KMS-11 (cell line): ENCODE measurements around the gene MEAK7.

Source experiments
- H2AFZ ChIP-seq: fragments of 200-600 bp; sonication (generic); 2 replicates; pipeline ENCODE4 v1.6.1; 2016; ENCODE audit warnings: antibody characterized with exemption, mixed run types, low read depth
- H3K27ac ChIP-seq: fragments of 200-600 bp; sonication (generic); 2 replicates; pipeline ENCODE4 v1.6.1; 2016; ENCODE audit warnings: mild to moderate bottlenecking, mixed run types
- H3K27me3 ChIP-seq: fragments of 200-600 bp; sonication (generic); 2 replicates; pipeline ENCODE4 v1.6.1; 2017; ENCODE audit warnings: mild to moderate bottlenecking, low read depth, mixed run types, moderate library complexity; ENCODE audit not compliant: insufficient read depth
- H3K36me3 ChIP-seq: fragments of 200-600 bp; sonication (generic); 2 replicates; pipeline ENCODE4 v1.6.1; 2017; ENCODE audit warnings: mild to moderate bottlenecking, mixed run types; ENCODE audit not compliant: insufficient read depth
- H3K4me1 ChIP-seq: fragments of 200-600 bp; sonication (generic); 2 replicates; pipeline ENCODE4 v1.6.1; 2016; ENCODE audit warnings: mild to moderate bottlenecking, low read depth, mixed run types; ENCODE audit not compliant: poor library complexity, severe bottlenecking
- H3K4me2 ChIP-seq: fragments of 200-600 bp; sonication (generic); 2 replicates; pipeline ENCODE4 v1.7.0; 2016; ENCODE audit warnings: mild to moderate bottlenecking, mixed run types
- H3K4me3 ChIP-seq: fragments of 200-600 bp; sonication (generic); IDR thresholded peaks from 2 replicates; pipeline ENCODE4 v1.6.1; 2017; ENCODE audit warnings: low read depth, low read length, mixed read lengths; ENCODE audit not compliant: insufficient read depth
- H3K79me2 ChIP-seq: fragments of 200-600 bp; sonication (generic); 2 replicates; pipeline ENCODE4 v1.6.1; 2016; ENCODE audit warnings: low read depth, mixed run types; ENCODE audit not compliant: insufficient read depth
- H3K9ac ChIP-seq: fragments of 200-600 bp; sonication (generic); 2 replicates; pipeline ENCODE4 v1.6.1; 2016; ENCODE audit warnings: mild to moderate bottlenecking, mixed run types
- H4K20me1 ChIP-seq: fragments of 200-600 bp; sonication (generic); 2 replicates; pipeline ENCODE4 v1.6.1; 2016; ENCODE audit warnings: mild to moderate bottlenecking, mixed run types; ENCODE audit not compliant: insufficient read depth
- TF ChIP-seq, protein P1 (sequence below): fragments of 200-600 bp; sonication (generic); conservative IDR thresholded peaks from 2 replicates; pipeline ENCODE4 v1.6.1; 2017; ENCODE audit warnings: low read depth, mild to moderate bottlenecking, antibody characterized with exemption, low read length, moderate library complexity, mixed read lengths

The MEAK7 gene

DNA sequence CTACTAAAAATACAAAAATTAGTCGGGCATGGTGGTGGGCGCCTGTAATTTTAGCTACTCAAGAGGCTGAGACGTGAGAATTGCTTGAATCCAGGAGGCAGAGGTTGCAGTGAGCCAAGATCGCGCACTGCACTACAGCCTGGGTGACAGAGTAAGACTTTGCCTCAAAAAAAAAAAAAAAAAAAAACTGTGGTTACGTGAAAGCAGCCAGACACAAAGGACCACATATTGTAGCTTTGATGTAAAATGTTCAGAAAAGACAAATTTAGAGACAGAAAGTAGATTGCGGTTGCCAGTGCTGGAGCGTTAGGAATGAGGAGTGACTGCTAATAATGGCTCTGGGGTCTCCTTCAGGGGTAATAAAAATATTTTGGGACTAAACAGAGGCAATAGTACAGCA, 4.0 kb upstream of the MEAK7 start:
- H3K4me3 ChIP-seq, result no peak overlapping the region
- H3K9ac ChIP-seq, result no peak overlapping the region
- H2AFZ ChIP-seq, result no peak overlapping the region
- no peak overlapping the region for H3K4me2 ChIP-seq
- no peaks in the 10 kb centered on the region for H4K20me1 ChIP-seq
- no peaks in the 10 kb centered on the region for H3K79me2 ChIP-seq
- no peaks in the 10 kb centered on the region for H3K27me3 ChIP-seq
- H3K36me3 ChIP-seq, result no peaks in the 10 kb centered on the region
- H3K4me1 ChIP-seq, result peaks cover 23% of the 10 kb centered on the region
- no peak overlapping the region for H3K27ac ChIP-seq
- TF ChIP-seq, protein P1, sequence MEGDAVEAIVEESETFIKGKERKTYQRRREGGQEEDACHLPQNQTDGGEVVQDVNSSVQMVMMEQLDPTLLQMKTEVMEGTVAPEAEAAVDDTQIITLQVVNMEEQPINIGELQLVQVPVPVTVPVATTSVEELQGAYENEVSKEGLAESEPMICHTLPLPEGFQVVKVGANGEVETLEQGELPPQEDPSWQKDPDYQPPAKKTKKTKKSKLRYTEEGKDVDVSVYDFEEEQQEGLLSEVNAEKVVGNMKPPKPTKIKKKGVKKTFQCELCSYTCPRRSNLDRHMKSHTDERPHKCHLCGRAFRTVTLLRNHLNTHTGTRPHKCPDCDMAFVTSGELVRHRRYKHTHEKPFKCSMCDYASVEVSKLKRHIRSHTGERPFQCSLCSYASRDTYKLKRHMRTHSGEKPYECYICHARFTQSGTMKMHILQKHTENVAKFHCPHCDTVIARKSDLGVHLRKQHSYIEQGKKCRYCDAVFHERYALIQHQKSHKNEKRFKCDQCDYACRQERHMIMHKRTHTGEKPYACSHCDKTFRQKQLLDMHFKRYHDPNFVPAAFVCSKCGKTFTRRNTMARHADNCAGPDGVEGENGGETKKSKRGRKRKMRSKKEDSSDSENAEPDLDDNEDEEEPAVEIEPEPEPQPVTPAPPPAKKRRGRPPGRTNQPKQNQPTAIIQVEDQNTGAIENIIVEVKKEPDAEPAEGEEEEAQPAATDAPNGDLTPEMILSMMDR, result no peak

DNA sequence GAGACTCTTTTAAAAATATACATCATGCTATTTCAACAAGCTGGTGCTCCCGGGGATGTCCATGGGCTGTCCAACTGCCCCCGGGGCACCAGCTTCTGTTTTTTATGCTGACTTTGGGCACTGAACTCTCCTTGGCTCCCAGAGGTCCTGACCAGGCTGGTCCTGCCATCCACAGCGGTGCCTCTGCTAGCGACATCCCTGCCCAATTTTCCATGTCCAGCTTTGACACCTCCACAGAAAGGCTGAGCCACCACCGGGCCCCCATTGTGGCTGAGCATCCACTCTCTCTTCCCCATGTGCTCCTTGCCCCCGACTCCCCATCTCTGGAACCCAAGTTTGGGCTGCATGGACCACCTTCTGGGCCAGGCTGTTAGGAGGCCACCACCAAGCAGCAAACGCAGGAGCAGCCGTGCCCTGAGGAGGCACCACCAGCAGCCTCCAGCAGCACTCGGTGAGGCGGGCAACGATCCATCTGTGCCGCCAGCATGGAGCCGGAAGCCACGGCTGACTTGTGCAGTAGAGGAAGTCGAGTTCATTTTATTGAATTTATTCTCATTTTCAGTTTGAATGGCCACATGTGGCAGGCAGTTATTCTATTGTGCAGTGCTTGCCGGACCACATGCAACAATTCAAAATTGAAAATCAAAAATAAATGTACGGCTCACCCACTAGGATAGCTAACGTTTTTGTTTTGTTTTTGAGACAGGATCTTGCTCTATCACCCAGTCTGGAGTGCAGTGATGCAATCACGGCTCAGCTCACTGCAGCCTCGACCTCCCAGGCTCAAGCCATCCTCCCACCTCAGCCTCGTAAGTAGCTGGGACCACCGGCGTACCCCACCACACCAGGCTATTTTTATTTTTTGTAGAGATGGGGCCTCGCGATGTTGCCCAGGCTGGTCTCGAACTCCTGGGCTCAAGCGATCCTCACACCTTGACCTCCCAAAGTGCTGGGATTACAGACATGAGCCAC, 2.8 kb upstream of the MEAK7 start:
- TF ChIP-seq, protein P1, result no peak
- Histone ChIP-seq H3K9ac (no peak overlapping the region), H3K4me1 (peaks cover 25% of the 10 kb centered on the region), H3K4me3 (no peak overlapping the region), H3K4me2 (peak overlapping the region; percentile 19; the same call in 1 of the 2 replicates), H3K27ac (no peak overlapping the region), H3K27me3 (no peaks in the 10 kb centered on the region), H4K20me1 (no peaks in the 10 kb centered on the region), H3K79me2 (no peaks in the 10 kb centered on the region), H3K36me3 (no peaks in the 10 kb centered on the region), H2AFZ (no peak overlapping the region)

DNA sequence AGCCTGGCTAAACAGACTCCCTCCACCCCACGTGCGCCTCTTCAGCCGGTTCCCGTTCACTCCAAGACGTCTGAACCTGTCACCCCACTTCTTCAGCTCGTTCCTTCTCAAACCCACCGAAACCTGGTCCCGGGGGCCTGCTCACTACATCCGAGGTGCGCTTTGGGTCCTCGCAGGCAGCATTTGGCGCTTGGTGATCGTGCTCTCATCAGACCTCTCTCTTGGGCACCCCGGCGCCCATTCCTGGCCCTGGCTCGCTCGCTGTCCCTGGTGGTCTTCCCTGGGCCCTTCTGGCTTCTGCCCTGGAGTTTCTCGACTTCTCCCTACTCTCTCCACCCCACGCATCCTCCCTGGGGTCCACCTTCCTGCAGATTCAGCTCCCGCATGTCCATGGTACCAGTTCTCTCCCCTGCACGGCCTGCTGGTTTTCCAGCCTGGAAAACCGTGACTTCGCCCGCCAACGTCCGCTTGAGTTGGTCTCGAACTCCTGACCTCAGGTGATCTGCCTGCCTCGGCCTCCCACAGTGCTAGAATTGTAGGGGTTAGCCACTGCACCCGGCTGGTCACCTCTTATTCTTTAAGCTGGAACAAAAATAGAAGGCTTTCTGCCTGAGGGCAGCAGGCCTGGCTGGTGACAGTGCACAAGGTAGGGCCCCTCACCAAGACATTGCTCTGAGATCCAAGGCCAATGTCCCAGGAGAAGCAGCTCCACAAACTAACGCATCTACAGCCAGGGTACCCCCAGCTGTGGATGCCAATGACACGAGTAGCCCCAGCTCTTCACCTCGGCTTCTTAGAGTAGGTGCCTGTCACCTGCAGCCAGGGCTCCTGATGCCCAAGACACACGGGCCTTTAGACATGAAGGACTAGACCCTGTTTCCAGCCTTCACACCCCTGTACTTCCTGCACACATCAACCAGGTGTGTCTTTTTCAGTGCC, 1.1 kb upstream of the MEAK7 start:
- H4K20me1 ChIP-seq, result no peaks in the 10 kb centered on the region
- peak overlapping the region; percentile 64; the same call in 1 of the 2 replicates for H3K9ac ChIP-seq
- TF ChIP-seq, protein P1, result no peak
- peak overlapping the region; percentile 39 for H3K27ac ChIP-seq
- H3K36me3 ChIP-seq, result no peaks in the 10 kb centered on the region
- no peaks in the 10 kb centered on the region for H3K27me3 ChIP-seq
- no peak overlapping the region for H3K4me3 ChIP-seq
- peak overlapping the region; percentile 84 for H2AFZ ChIP-seq
- H3K4me1 ChIP-seq, result peaks cover 25% of the 10 kb centered on the region
- peak overlapping the region; percentile 44 for H3K4me2 ChIP-seq
- no peaks in the 10 kb centered on the region for H3K79me2 ChIP-seq

DNA sequence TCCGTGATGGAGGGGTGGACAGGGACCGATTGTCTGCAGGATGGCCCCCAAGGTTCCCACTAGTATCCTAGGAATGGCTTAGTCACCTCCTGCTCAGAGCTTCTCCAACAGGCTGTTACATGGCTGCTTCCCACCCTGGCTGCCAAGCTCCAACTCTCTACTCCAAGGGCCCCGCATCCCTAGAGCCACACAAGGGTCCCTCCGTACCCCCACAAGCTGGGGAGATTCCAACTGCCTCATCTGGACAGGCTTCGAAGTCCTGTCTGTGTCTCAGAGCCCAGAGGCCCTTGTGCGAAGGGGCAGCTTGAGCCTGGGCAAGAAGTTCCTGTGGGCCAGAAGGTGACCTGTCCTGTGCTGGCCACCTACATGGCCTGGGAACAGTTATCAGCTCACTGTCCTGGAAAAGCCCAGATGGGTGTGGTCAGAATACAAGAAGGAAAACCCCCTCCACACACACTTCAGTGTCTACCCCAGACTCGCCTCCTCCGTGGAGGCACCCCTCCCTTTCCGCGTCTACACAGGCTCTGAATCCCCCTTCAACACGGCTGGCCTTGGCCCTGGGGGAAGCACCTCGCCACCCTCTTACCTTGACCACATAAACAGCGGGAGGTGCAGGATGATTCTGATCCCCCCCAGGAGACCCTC, 586 bp downstream of the MEAK7 start:
- peak overlapping the region; percentile 84 for H2AFZ ChIP-seq
- no peaks in the 10 kb centered on the region for H3K36me3 ChIP-seq
- H3K27me3 ChIP-seq, result no peaks in the 10 kb centered on the region
- no peak overlapping the region for H3K27ac ChIP-seq
- H3K4me1 ChIP-seq, result peaks cover 25% of the 10 kb centered on the region
- no peaks in the 10 kb centered on the region for H3K79me2 ChIP-seq
- H3K4me3 ChIP-seq, result no peak overlapping the region
- peak overlapping the region; percentile 44 for H3K4me2 ChIP-seq
- H4K20me1 ChIP-seq, result no peaks in the 10 kb centered on the region
- H3K9ac ChIP-seq, result peak overlapping the region; percentile 64; the same call in 1 of the 2 replicates
- TF ChIP-seq, protein P1, result no peak
